Skin of body (tissue), 2 donors: ENCODE data around the gene SGTA. TPM values are rescaled to one million over a fixed set of nuclear protein-coding genes. Genes with fewer than 3 reads are reported as not detected.
"Not testable (repeated sequence)": the region's sequence is repeated elsewhere in the genome, so short reads cannot be mapped to it uniquely, and the experiment has no call there.

Source experiments
- DNase-seq: peaks from one replicate; lab custom pipeline; 2025; lab: John Stamatoyannopoulos, UW
- total RNA-seq: library from RNA; depleted of rRNA; stranded (reverse); fragments of >200 nt; gene quantifications from one replicate; pipeline ENCODE4 v1.2.3, GENCODE V29; 2014

Gene SGTA
- total RNA-seq, 1 donor from 2014 or later, result 18.7 TPM

DNA sequence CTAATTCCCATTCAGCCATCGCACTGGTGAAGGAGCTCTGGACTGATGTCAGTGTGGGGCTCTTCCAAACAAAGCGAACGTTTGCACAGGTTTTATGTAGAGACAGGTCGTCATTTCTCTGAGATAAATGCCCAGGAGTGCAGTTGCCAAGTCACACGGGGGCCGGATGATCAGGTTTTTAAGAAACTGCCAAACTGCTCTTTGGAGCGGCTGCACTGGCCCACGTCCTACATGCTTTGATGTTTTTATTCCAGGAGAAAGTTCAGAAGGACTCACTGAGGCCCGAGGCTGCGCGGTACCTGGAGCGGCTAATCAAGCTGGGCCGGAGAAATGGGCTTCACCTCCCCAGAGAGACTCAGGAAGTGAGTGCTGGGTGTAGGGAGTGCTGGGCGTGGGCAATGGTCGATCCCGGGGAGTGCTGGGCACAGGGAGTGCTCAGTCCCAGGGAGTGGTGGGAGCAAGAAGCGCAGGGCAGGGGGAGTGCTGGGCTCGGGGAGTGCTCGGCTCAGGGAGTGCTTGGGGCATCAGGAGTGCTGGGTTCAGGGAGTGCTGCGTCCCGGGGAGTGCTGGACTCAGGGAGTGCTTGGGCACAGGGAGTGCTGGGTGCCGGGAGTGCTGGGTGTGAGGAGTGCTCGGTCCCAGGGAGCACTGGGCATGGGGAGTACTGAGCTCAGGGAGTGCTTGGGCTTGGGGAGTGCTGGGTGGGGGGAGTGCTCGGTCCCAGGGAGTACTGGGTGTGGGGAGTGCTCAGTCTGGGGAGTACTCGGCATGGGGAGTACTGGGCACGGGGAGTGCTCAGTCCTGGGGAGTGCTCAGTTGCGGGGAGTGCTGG, 13.0 kb upstream of the SGTA start:
- DNase-seq, result no peak

DNA sequence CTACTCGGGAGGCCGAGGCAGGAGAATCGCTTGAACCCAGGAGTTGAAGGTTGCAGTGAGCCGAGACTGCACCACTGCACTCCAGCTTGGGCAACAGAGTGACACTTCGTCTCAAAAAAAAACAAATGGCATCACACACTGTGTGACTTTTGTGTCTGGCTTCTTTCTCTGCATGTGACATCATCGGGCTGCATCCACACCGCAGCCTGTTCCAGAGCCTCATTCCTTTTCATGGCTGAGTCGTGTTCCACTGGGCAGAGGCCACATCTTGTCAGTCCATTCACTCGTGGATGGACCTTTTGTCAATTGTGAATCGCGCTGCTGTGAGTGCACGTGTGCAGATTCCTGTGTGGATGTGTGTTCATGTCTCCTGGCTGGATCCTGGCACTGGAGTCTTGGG, 10.5 kb upstream of the SGTA start:
- DNase-seq, result no peak

DNA sequence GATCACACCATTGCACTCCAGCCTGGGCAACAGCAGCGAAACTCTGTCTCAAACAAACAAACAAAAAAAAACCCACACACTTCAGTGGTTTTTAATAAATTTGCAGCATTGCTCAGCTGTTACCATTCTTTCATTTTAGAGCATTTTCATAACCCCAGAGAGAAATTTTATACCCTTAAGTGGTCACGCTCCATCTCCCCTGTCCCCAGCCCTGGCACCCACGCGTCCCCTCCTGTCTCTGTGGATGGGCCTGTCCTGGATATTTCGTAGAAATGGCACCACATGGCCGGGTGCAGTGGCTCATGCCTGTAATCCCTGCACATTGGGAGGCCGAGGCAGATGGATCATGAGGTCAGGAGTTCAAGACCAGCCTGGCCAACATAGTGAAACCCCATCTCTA, 10.1 kb upstream of the SGTA start:
- no peak for DNase-seq

DNA sequence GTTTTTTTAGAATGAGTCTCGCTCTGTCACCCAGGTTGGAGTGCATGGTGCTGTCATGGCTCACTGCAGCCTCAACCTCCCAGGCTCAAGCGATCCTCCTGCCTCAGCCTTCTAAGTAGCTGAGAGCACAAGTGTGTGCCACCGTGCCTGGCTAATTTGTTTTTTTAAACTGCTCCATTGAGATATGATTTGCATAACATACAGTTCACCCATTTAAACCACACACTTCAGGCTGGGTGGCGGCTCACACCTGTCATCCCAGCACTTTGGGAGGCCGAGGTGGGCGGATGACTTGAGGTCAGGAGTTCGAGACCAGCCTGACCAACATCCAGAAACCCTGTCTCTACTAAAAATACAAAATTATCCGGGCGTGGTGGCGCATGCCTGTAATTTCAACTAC, 9.6 kb upstream of the SGTA start:
- not testable (repeated sequence) for DNase-seq

DNA sequence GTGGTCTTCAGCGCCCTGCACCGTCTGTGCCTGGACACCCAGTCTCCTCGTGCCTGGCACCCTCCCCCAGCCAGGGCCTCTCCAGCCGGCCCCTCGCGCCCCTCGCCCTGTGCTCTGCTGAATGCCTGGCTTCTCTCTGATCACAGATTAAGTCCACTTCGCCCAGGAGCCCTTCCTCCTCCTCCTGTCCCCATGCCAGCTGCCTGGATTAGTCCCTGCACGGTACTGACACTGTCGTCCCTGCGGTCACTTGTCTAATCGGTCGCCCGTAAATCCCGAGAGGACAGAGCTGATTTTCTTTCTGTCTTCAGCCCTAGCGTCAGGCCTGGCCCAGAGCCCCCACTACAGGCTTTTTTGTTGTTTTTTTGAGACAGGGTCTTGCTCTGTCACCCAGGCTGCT, 8.8 kb upstream of the SGTA start:
- no peak for DNase-seq

DNA sequence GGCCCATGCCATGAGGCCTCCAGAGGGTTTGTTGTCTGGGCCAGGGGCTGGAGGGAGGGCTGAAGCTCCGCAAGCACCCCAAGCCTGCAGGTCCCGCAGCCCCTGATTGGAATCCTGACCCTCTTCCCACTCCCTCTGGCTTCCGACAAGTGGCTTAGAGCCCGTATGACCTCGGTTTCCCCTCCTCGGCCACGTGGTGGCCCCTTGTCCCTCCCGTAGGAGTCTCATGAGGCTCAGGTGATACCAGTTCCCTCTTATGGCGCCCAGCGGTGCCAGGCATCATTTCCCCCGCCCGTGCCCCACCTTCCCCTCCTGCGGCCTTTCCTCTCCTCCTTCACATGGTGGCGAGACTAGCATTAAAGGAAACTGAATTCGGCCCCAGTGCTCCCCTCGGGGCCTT, 8.4 kb upstream of the SGTA start:
- DNase-seq, result no peak

DNA sequence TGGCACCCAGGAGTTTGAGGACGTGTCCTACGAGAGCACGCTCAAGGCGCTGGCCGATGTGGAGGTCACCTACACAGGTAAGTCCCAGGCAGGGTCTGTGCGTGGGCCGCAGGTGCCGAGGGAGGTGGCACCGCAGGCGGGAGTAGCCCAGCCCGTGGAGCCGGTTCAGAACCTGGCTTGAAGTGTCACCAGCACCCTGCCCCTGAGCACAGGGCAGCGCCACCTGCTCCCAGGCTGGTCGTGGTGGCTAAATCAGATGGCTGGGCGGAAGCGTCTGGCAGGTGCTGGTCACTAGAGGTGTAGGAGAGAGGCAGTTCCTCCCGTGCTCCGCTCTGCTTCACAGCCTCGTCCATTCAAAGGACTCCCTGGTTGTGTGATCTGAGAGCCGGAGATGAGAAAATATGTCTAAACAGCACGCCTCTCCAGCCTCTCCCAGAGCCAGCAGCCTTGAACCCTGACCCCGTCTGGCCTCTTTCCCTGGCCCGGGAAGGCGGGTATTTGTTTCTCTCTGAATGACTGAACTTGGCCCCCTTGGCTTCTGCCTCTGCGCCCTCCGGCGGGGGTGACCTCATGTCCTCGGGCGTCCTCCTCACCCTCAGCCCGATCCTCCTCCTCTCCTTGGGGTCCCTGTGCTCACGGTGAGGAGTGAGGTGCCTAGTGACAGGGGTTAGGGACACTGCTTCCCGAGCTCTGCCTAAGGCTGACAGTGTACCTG, 7.6 kb upstream of the SGTA start:
- no peak for DNase-seq

DNA sequence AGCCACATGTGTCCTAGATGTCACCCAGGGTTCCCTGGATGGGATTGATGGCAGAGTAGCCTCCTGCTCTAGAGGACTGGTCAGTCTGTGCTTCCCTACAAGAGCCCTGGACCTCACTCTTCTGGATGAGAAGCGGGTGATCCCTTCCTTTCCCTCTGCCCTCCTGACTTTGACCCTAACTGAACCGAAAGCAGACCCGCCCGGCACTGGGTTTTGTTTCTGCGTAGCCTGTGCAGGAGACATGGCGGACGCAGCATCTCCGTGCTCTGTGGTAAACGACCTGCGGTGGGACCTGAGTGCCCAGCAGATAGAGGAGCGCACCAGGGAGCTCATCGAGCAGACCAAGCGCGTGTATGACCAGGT, 7.1 kb upstream of the SGTA start:
- no peak for DNase-seq

DNA sequence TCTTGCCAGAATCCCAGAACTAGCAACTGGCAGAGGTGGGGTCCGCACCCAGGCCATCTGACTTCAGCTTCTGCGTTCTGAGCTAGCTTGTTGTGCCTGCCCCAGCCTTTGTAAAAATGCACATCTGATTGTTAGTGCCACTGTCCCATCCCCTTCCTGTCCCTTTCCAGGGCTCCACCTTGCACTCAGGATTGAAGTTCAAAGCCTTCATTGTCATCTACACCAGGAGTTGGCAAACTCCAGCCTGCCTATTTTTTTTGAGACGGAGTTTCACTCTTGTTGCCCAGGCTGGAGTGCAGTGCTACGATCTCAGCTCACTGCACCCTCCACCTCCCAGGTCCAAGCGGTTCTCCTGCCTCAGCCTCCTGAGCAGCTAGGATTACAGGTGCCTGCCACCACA, 5.2 kb upstream of the SGTA start:
- no peak for DNase-seq

DNA sequence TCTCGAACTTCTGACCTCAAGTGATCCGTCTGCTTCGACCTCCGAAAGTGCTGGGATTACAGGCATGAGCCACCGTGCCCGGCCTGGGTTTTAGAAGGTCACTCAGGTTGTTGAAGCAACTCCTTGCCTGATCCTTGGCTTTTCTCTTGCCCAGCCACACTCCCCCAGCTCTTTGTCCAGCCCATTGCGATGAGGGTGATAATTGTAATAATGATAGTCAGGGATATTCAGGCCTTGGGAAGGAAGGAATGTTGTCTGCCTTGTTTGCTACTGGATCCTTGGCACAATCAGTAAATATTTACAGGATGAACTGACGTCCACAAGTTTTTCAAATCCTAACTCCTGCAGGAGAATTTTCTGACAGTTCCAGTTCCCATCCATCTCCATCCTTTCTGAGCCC, 4.0 kb upstream of the SGTA start:
- DNase-seq, result no peak

DNA sequence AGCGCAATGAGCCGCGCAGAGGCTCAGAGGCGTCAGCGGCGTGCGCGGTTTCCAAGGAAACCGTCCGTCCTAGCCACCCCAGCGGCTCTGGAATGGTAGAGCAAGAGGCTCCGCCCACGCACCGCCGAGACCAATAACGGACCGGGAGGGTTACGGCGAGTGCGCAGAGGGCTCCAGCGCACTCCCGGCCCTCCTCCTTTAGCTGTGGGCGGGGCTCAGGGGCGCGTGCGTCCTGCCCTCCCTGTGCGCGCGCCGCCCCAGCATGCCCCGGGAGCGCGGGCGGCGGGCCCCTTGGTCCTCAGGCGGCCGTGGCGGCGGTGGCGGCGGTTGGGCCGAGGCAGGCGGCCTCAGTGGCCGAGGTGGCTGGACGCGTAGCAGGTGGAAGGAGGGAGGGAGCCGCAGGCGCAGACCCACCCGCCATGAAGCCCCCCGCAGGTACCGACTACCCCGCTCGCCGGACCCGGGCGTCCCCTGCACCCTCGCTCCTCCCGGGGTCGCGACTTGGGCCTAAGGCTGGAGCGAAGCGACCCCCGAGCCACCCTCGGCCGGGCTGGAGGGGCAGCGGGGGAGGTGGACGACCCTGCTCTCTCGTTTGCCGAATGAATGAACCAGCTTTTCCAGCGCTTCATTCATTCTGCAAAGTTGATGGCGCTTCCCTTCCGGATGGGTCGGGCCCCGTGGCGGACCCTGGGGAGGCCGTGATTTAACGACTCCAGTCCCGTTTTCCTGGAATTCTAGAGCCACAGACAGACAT, 2.3 kb upstream of the SGTA start, which contains the start of gene THOP1:
TSS of gene THOP1 (plus strand) at position 260 of the 754 bp plus-strand sequence. CDS start at position 420, 160 bp downstream.
- DNase-seq, result peak; percentile 98

DNA sequence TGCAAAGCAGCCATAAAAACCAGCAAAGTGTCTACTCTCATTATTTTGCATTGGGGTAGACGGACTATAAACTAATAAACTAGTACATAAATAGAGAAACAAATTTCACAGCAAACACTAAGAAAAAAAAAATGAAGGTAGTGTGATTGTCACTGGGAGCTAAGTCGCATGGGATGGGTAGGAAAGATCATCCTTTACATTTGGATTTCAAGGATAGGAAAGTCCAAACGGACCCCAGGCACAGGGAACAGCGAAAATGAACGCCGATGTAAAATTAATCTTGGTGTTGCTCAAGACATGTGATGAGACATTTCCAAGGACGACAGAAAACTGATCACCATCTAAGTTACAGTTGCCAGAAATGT, 690 bp upstream of the SGTA start:
- no peak for DNase-seq

DNA sequence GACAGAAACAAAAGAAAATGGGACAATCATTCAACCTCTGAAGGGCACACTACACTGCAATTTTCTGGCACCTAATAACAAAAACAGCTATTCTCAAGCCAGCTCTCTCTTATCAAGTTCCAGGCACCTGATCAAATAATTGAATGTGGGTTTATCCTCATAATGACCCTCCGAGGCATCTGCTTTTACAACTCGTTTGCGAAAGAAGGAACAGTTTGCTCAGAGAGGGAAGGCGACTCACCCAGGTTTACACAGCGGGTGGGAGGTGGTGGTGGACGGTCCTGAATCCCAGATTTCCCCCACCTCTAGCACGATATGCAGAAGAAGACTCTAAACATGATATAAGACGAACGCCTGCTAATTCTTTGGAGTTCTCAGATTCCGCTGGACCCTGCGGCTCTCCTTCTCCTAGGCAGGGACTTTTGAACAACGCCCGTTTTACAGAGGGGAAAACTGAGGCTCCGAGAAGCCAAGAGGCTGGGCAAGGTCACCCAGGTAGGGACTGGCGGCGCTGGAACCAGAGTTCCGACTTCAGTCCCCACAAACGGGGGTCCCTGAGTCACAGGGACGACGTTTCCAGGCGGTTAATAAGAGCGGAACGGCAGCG, 641 bp downstream of the SGTA start:
- DNase-seq, result no peak

DNA sequence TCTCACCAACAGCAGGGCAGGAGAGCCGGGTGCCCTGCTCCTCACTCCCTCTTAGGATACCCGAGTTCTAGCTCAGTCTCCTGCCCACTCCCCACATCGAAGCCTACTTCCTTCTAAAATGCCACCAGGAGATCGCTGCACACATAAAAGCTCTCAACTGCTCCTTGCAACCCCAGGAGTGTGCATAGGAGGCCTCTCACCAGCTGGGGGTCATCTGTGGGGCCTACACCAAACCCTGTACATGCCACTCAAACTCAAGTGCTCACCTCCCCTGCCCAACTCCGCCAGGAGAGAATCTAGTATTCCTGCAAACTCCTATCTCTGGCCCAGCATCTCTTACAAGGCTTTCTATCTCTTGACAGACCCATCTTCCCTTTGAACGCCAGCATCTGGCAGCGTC, 2.8 kb downstream of the SGTA start:
- no peak for DNase-seq

DNA sequence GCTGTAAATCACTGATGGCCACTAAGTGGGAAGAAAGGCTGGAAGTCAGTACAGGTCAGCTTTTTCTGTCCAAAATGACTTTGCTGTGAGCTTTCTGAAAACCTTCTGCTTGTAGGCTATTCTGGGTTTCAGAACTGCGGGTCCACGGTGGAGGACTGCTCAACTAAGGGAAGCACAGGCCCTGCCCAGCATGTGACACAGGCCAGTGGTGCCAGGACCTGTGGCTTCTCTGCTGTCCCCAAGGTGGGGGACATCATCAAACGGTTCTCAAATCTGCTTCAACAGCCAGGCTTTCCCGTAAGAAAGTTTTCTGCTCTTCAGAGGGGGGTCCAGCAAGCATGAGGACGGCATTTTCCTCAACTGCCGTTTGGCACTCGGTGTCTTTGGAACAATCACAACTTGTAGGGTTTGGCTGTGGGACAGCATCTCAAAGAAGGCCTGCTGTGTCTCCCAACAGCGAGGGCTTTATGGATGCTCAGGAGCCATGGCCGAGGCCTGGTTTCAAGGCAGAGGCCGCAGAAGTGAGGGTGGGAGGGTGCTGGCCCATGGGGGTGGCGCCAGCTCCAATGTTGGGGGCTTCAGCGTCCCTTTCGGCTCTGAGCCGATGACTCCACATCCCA, 3.8 kb downstream of the SGTA start:
- no peak for DNase-seq

DNA sequence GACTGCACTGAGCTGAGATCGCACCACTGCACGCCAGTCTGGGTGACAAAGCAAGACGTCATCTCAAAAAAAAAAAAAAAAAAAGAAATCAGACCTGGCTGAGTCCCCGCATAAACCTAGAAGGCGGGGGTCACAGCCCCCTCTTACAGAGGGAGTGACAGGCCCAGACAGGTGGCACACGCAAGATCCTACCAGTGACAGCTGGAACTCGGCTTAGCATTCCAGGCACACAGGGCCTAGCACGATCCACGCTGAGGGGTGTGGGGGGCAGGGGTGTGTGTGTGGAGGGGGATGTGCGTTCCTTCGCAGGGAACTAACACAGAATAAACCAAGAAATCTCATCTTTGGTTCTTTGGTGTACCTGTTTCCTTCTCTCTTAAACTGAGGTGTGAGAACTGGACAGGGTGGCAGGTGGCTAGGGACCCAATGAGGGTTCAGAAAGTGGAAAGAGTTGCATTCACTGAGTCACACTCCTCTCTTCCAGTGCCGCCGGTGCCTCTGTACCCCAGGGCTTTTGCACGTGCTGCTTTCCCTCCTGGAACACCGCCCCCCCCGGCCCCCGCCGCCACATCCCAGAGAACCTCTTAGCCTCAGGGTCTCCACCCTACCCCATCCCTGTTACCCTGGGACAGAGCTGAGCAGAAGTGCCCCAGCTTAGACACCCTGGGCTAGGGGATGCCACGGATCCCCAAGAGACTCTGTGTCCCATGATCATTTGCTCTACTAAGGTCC, 5.0 kb downstream of the SGTA start:
- no peak for DNase-seq

DNA sequence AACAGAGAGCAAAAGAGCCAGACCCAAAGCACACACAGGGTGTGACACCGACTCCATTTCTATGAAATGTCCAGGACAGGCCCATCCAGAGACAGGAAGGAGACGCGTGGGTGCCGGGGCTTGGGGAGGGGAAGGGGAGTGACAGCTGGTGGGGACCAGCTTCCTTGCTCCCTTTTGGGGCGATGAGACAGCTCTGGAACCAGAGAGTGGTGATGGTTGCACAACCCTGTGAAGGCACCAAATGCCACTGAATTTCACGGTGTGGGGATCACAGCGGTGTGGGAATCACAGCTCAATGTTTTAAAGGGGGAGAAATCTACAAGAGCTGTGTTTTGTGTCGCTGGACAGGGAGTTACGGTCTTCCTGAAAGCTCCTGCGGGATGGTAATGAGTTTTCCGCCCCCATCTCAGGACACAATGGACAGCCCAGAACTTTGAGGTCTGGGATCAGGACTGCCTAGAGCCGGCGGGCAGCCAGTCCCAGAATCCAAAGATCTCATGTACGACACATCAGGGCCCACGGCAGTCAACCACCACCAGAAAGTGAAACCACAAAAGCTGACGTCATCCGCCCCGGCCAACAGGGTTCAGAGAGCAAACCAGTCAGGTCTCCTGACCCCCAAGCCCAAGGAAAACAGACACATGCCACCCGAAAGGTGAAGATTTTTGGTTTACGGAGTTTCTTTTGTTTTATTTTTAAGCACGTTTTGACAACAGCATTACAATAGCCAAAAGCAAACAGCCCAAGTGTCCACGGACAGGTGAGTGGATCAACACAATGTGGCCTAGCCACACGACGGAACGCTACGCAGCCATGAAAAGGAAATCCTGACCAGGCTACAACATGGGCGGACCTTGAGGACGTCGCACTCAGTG, 7.3 kb downstream of the SGTA start:
- DNase-seq, result no peak

DNA sequence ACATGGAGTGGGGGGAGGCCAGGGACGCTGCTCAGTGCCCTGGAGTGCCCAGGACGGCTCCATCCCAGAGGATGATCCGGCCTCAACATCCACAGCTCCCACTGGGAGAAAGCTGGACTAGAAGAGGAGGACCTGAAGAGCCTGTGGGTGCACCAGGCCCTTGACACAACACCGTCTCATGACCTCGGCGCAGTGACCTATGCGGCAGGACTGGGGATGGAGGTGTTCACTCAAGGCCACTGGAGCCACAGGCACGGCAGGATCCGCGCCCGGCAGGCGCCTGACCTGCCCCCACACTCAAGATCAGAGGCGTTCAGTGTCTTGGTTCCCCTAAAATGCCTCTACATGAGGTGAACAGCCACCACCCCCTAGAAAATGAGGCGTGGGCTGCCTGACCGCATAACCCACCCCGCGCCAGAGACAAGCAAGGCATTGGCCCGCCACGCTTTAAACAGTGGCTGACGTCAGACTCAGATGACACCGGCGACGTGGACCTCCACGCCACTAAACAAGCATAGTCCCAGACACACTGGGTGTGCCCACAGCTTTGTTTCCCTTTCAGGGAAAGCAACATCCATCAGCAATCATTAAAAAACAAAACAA, 8.0 kb downstream of the SGTA start:
- DNase-seq, result no peak

DNA sequence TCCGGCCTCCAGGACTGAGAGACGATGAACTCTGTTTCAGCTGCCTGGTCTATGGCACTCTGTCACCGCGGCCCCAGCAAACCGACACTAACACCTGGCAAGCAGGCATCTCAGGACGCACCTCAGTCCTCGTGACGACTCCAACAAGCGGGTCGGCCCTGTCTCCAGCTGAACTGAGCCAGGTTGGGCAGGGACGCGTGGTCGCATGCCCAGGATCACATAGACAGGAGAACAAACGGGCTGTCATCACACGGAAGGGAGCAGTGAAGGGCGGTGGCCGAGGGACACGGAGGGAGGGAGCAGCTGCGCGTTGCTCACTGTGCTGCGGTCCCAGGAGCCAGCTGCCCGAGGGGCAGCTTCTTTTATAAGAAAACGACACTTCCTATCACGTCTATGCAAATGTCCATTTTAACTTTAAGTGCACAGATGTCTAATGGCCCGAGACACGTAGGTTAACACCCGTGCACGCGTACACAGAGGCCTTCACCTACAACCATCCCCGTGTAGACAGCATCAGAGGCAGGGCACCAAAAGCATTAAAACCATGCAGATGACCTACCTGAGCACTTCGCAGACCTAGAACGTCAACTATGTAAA, 8.9 kb downstream of the SGTA start:
- DNase-seq, result no peak
